CD4-positive, alpha-beta T cell treated with Interleukin-6 at 100 ng/mL for 8 hours (primary cell): ENCODE measurements around the gene AMBP.

ENCODE experiments used
- DNase-seq: peaks from one replicate; pipeline ENCODE4 v3.0.0-alpha.2; 2020; ENCODE audit warnings: mixed read lengths, low spot score

Gene AMBP

DNA sequence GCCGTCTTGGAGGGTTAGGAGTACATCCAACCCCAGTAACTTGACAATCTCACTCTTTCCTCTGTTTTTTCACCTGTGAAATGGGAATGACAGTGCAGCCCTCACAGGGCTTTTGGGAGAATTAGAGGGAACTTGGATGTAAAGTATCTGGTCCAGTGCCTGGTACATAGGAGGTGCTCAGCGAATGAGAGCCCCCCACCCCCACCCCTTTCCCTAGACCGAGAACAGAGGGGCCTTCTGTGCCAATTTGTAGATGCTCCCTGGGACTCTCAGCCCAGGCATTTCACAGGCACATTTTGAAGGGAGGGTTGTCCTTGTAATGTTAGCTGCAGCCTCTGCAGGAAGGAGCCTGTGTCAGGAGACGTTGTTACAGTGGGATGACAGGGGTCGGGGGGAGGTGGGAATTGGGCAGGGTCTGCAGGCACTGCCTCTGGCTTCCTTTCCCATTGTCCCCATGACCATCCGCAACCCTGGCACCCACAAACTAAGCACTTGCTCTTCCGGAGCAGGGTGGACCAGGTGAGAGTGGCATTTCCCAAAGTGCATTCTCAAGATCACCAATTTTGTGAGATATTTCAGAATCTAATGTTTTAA lies 47.0 kb downstream of the AMBP start:
- no peak for DNase-seq

- no peak for DNase-seq
Observed at GRCh38 chr9:114030364-114030763, 47.7 kb downstream of the AMBP start.

- DNase-seq: no peak
Observed at GRCh38 chr9:114029311-114030170, 48.6 kb downstream of the AMBP start.

DNA sequence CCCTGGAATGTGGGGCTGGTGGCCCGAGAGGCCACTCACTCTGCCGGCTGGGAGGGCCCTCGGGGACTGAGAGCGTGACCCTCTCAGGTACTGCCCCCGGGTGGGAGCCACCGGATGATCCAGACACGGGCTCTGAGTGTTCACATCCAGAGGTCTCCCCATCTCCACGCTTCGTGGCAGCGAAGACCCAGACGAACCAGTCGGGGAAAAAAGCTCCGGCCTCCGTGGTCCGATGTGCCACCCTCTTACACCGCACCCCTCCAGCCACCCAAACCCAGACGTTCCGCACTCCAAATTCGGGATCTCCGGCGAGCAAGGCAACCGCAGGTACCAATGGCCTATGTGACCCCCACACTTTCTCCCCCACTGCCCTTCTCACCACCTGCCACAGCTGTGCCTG lies 49.5 kb downstream of the AMBP start:
- no peak for DNase-seq

DNA sequence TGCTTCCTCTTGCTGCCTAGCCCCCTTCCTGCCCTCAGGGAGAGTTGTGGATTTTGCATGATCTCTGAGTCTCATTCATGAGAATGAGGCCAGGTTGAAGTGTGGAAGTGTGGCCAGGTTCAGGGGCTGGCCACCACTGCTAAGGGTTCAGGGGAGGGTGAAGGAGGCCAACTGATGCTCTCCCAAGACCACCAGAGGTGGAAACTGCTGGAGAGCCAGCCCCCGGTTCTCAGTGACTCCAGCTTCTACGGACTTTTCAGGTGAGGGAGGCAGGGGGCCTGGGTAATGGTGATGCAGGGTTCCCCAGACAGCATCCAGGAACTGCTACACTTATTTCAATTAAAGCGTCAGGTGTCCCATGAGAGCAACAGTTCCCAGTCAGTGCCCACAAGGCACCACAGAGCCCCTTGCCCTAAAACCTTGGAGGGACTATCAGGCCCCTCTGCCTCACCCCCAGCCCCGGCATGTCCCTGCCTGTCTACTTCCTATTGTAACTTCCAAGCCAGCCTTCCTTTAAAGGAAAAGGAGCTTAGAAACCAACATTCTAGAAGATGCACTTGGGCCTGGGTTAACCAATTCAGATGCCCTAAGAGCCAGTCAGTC lies 50.1 kb downstream of the AMBP start:
- DNase-seq: no peak

- no peak for DNase-seq
Observed at GRCh38 chr9:114027159-114027862, 50.8 kb downstream of the AMBP start.

- no peak for DNase-seq
Observed at GRCh38 chr9:114026335-114026734, 51.8 kb downstream of the AMBP start.

DNA sequence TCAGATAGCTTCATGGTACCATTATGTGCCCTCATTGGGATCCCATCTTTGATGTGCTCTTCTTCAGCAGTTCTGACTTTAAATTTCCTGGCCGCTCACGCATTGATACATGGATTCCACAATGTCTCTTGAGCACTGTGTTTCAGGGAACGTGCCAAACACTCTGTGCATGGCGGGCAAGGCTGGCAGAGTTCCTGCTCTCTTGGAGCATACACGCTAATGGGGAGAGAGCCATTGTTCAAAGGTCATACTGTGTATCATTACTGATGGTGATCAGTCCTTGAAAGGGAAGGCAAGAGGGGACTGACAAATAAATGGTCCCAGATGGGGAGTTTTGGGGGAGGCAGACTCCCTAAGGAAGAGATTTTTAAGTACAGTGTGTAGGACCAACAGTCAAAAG lies 52.3 kb downstream of the AMBP start:
- no peak for DNase-seq

DNA sequence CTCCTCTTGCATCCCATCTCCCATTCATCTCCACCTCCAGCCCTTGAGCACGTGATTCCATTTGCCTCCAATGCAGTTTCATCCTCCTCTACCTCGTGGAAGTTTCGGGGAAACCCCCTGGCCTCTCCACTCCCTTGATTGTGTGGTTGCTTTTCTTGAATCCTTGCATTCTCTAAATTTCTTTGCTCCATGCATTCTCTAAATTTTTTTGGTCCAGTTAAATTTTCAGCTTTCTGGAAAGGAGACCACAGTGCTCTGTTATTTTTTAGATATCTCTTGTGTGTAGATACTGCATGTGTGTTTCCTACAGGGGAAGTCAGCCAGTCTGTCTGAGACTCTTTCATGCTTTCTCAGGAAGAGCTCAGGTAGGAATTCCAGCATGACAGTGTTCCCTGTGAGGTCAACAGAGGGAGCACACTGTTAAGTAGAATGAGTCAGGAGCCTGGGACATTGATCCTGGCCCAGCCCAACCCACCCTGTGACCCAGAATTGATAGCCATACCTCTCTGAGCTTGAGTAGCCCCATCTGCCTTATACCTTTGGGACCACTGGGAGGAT lies 52.8 kb downstream of the AMBP start:
- DNase-seq: no peak

DNA sequence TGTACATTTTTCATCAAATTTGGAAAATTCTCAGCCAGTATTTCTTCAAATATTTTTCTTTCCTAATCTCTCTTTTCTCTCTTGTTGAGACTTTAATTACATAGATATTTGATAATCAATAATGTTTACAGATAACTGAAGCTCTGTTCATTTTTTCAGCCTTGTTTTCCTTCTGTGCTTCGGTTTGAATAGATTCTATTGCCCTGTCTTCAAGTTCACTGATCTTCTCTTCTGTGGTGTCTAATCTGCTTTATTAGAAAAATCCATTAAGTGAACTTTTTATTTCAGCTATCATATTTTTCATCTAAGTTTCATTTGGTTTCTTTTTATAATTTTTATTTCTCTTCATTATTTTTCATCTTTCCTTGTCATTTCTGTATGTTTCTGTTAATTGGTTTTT lies 54.1 kb downstream of the AMBP start:
- DNase-seq: no peak

GRCh38 chr9:114021578-114021977 lies 56.5 kb downstream of the AMBP start:
- DNase-seq: no peak

DNA sequence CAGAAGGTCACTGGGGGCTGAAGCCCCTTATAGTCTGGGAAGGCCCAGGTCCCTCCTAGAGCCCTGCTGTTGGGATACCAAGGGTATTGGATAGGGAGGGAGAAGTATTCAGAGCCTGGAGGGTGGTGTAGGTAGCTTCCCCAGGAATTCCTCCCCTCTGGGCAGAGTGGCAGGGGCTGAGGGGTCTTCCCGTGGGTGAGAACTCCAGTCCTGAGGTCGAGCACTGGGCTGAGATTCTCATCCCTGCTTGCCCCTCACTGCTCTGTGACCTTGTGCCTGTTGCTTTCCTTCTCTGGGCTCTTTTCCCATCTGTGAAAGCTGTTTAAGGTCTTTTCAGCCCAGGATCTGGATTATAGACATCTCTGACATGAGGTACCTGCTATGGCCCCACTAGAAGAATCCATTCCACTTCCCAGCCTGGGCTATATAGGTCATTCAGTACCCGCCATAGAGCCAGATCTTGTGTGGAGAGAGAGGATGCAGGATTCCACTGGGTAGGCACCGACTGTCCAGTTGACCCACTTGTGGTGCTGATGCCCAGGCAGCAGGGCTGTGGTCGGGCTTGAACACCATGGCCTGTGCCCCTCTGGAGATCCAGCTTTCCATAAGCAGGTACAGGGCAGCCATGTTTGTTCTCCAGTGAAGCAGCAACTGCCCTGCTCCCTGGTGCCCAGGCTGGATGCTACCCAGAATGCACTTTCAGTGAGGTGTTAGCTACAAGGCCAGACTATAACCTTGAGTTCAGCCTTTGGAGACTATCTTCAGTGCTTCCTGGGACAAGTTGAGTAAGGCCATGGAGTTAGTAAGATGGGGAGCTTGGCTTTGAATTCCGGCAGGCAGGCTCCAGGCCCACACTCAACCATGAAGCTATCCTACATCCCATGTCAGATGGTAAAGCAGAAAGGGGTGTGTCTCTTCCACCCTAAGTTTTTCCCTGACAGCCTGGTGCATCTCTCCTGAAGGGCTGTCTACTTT lies 60.1 kb downstream of the AMBP start:
- DNase-seq: no peak

DNA sequence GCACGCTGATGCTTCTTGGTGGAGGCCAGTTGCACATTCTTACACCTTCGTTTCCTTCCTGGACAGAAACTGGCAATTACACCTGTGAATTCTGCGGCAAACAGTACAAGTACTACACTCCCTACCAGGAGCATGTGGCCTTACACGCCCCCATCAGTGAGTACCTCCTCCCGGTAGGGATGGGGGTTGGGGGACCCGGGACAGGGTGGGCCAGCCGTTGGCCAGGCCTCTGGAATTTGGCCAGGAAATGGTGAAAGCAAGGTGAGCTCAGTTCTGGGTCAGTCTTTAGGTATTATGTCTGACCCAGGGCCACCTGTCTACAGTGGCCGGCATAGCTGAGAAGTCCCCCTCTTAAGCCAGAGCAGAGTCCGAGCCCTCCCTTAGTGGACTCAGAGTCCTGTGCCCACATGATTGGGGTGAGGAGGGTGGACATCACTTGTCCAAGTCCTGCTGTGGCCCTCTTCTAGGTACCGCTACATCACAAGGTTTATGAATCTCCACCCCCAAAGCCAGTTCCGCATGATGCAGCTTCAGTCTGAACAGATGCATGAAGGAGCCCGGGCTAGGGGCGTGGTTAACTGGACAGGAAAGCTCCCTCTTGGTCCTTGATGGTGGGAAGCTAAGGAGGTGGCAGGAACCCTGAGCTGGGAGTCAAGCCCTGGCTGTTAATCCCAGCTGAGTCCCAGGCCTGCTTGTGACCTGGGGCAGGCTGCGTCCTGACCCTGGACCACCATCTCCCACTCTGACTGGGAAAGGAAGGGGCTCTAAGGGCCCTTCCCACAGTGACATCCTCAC lies 61.3 kb downstream of the AMBP start:
- no peak for DNase-seq

DNA sequence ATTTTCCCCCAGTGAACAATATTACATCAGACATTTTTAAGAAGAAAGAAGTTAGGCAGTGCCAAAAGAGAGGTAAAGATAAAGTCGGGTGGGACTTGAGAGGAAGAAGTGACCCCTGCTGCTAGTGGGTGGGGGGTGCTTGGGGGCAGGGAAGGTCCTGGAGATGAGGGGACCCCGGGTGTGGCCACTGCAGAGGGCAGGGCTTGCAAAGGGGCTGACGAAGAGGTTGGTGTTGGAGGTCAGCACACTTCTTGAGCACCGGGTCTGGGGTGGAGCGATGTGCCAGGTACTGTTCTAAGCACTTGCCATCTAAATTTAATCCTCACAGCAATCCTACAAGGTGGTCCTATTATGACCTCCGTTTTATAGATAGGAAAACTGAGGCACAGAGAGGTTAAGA lies 62.0 kb downstream of the AMBP start:
- DNase-seq: no peak

DNA sequence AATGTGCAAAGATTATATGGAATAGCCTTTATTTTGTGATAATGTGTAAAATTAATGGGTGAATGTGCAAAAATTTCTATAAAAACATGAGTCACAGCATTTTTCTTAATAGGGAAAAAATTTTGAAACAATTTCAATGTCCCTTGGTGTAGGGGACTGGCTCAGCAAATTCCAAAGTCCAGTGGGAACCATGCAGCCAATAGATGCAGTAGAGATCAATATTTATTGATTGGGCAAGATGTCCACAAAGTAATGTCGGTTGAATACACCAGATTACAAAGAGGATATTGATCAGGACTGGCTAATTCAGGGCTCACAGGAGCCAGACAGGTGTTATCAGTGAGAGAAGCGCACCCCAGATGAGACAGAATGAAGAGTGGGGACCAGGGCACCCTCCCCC lies 62.5 kb downstream of the AMBP start:
- no peak for DNase-seq

DNA sequence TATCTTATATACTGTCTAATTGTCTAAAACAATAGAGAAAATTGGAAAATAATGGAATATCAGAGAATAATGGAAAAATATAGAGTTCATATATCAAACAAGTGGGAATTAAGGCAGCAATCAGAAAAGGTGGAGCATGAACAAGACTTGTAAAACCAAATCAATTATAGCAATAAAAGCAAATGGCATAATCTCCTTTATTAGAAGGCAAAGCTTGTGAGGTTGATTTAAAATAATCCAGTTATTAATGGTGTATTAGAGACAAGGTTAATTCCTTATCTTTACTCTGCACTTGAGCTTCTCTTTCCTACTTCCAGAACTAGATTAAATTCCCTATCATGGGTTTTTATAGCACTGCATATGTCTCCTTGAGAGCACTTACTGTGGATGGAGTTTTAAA lies 64.1 kb downstream of the AMBP start:
- DNase-seq: no peak

DNA sequence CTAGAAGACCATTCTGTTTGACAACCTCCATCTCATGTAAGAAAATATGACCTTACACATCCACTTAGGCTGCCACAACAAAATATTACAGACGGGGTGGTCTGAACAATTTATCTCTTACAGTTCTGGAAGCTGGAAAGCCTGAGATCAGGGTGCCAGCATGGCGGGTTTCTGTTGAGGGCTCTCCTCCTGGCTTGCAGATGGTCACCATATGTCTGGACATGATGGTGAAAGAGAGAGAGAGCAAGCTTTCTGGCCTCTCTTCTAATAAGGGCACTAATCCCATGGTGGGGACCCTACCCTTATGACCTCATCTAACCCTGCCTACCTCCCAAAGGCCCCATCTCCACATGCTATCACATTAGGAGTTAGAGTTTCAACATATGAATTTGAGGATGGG lies 66.0 kb downstream of the AMBP start:
- no peak for DNase-seq

DNA sequence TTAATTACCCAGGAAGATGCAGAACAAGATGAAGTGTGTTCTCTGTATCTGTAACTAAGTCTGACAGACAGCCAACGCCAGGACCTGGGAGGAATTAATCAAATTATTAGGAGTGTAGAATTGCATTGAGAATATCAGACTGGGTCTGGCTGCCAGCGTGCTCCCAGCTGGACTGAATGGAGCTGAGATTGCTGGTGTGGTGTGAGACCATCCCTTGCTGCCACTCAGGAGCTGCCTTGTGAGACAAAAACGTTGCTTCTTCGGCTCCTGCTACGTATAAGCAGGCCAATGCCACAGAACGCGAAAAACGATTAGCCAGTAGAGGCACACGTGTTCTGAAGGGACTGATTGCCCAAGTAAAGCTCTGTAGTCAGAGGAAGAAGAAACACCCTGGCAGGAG lies 66.8 kb downstream of the AMBP start:
- no peak for DNase-seq
